Measurements from ENCODE around the gene ZSWIM5. TPM values are rescaled to one million over a fixed set of nuclear protein-coding genes. Genes with fewer than 3 reads are reported as not detected.
A peak's percentile ranks its signal among the peaks of the same experiment; 100 is the strongest.

ZSWIM5 gene
- total RNA-seq, 4 donors from 2014 or later: 0.53 to 1.3 (median 0.81) TPM

- peak in 1 of 2 donors; percentile 4 for ATAC-seq
- in situ Hi-C loops (cut with MboI; ENCODE audit: low sequenced_read_pairs in 4 of 4): no loop called here
- intact Hi-C loops (cut with DNase I; ENCODE audit: low total_unique reads): loop anchor here (5.0 kb wide), 1 partner anchor 195 kb away; the partner anchor contains the start of genes HECTD3 and UROD
Observed at GRCh38 chr1:45206808-45207623, 611 bp upstream of the ZSWIM5 start.

GRCh38 chr1:45205011-45205909 lies 1.1 kb downstream of the ZSWIM5 start:
- no peaks in the 10 kb centered on the region for H3K27me3 ChIP-seq
- intact Hi-C loops (cut with DNase I; ENCODE audit: low total_unique reads): loop anchor here (5.0 kb wide), 1 partner anchor 193 kb away; the partner anchor contains the start of genes HECTD3 and UROD
- H3K4me1 ChIP-seq: peaks cover 14 to 17% of the 10 kb centered on the region in 2 donors
- TF ChIP-seq CTCF (IDR thresholded peaks at IDR 0.05 in 4 of 5, conservative IDR thresholded peaks at IDR 0.05 in 1 of 5) (no peak), POLR2A (IDR thresholded peaks at IDR 0.05) (no peak)
- H3K9me3 ChIP-seq: no peaks in the 10 kb centered on the region
- ATAC-seq: peak; percentile 45 to 60
- H3K27ac ChIP-seq: peak overlapping the region in 3 of 4 donors; percentile 0 to 40 (median 27)
- no peaks in the 10 kb centered on the region for H3K36me3 ChIP-seq
- in situ Hi-C loops (cut with MboI; ENCODE audit: low sequenced_read_pairs in 4 of 4): no loop called here
- peak overlapping the region; percentile 15 to 86 (median 52) for H3K4me3 ChIP-seq
- DNase-seq: peak in 1 of 2 donors; percentile 12

More at GRCh38 chr1:45206808-45207623, 611 bp upstream of the ZSWIM5 start:
- TF ChIP-seq POLR2A (IDR thresholded peaks at IDR 0.05) (no peak), CTCF (IDR thresholded peaks at IDR 0.05 in 4 of 5, conservative IDR thresholded peaks at IDR 0.05 in 1 of 5) (no peak)
- no peaks in the 10 kb centered on the region for H3K9me3 ChIP-seq
- H3K4me1 ChIP-seq: peaks cover 14 to 17% of the 10 kb centered on the region in 2 donors
- H3K4me3 ChIP-seq: peak overlapping the region; percentile 58 to 89 (median 78)
- no peaks in the 10 kb centered on the region for H3K36me3 ChIP-seq
- peak overlapping the region; percentile 54 to 82 (median 75) for H3K27ac ChIP-seq
- DNase-seq: no peak
- no peaks in the 10 kb centered on the region for H3K27me3 ChIP-seq

GRCh38 chr1:45200906-45201500 lies 5.4 kb downstream of the ZSWIM5 start:
- no peak for ATAC-seq
- no peaks in the 10 kb centered on the region for H3K9me3 ChIP-seq
- H3K36me3 ChIP-seq: no peaks in the 10 kb centered on the region
- no peaks in the 10 kb centered on the region for H3K27me3 ChIP-seq
- in situ Hi-C loops (cut with MboI; ENCODE audit: low sequenced_read_pairs in 4 of 4): no loop called here
- TF ChIP-seq CTCF (IDR thresholded peaks at IDR 0.05 in 4 of 5, conservative IDR thresholded peaks at IDR 0.05 in 1 of 5) (no peak), POLR2A (IDR thresholded peaks at IDR 0.05) (no peak)
- intact Hi-C loops (cut with DNase I; ENCODE audit: low total_unique reads): no loop called here
- H3K27ac ChIP-seq: no peak overlapping the region
- DNase-seq: no peak
- H3K4me3 ChIP-seq: no peak overlapping the region
- peaks cover 9% of the 10 kb centered on the region in 2 donors for H3K4me1 ChIP-seq

- no peak for ATAC-seq
- intact Hi-C loops (cut with DNase I; ENCODE audit: low total_unique reads): no loop called here
Observed at GRCh38 chr1:45200435-45200834, 6.0 kb downstream of the ZSWIM5 start.

More at GRCh38 chr1:45200435-45200834, 6.0 kb downstream of the ZSWIM5 start:
- H3K4me1 ChIP-seq: peaks cover 8 to 9% of the 10 kb centered on the region in 2 donors
- H3K27me3 ChIP-seq: no peaks in the 10 kb centered on the region
- H3K36me3 ChIP-seq: no peaks in the 10 kb centered on the region
- TF ChIP-seq CTCF (IDR thresholded peaks at IDR 0.05 in 4 of 5, conservative IDR thresholded peaks at IDR 0.05 in 1 of 5): no peak
- no peak for TF ChIP-seq POLR2A (IDR thresholded peaks at IDR 0.05)
- DNase-seq: no peak
- in situ Hi-C loops (cut with MboI; ENCODE audit: low sequenced_read_pairs in 4 of 4): no loop called here
- H3K4me3 ChIP-seq: no peak overlapping the region
- H3K27ac ChIP-seq: no peak overlapping the region
- H3K9me3 ChIP-seq: no peaks in the 10 kb centered on the region

Measured in gastrocnemius medialis (tissue), 4 donors.